Measurements from ENCODE around the gene SPAG16. TPM values are rescaled to one million over a fixed set of nuclear protein-coding genes. Genes with fewer than 3 reads are reported as not detected.

SPAG16 gene
- total RNA-seq, 4 donors from 2014 or later, result 1.2 to 30.8 (median 16.2) TPM

GRCh38 chr2:213733893-213734292, 449.6 kb downstream of the SPAG16 start:
- no peaks in the 10 kb centered on the region for H3K4me1 ChIP-seq
- in situ Hi-C loops (cut with MboI; ENCODE audit: low pct_ligation_motif_present in 1 of 4, low pct_unique_long_range_greater_than_20kb in 1 of 4, low sequenced_read_pairs in 3 of 4), result no loop called here
- no peak for DNase-seq
- no peaks in the 10 kb centered on the region for H3K27me3 ChIP-seq
- intact Hi-C loops (cut with DNase I; ENCODE audit: low total_unique reads), result no loop called here
- 59 to 84% methylated on average over 3 of the region's 3 CpGs for WGBS, 2 donors (ENCODE audit: low coverage in 1 of 2)
- H3K4me3 ChIP-seq, result no peak overlapping the region
- no peak overlapping the region for H3K27ac ChIP-seq
- H3K9me3 ChIP-seq, result no peaks in the 10 kb centered on the region
- no peaks in the 10 kb centered on the region for H3K36me3 ChIP-seq
- no peak for TF ChIP-seq CTCF (IDR thresholded peaks at IDR 0.05)
- no peak for TF ChIP-seq POLR2A (IDR thresholded peaks at IDR 0.05)
- TF ChIP-seq EP300 (IDR thresholded peaks at IDR 0.05; ENCODE audit: low read depth), result no peak
- TF ChIP-seq POLR2AphosphoS5 (IDR thresholded peaks at IDR 0.05), result no peak

DNA sequence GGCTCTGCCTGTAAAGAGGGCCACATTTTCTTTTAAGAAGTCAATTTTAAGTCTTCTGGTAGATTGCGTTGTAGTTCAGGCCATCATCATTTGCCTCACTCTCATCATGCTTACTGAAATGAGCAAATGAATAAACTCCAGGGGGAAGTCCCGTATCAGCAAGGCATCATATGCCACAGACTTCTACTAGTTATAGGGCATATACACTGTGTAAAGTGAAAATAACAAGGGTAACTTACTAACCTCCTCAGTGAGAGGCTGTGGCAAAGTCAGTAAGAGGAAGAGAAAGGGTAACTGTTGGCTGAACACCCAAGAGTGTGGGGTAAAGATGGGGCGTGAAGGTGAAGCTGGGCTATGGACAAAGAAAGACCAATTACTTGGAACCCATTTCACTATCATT, 456.2 kb downstream of the SPAG16 start:
- intact Hi-C loops (cut with DNase I; ENCODE audit: low total_unique reads) (no loop called here), in situ Hi-C loops (cut with MboI; ENCODE audit: low pct_ligation_motif_present in 1 of 4, low pct_unique_long_range_greater_than_20kb in 1 of 4, low sequenced_read_pairs in 3 of 4) (no loop called here)
- no peak for TF ChIP-seq POLR2AphosphoS5 (IDR thresholded peaks at IDR 0.05)
- no peak for TF ChIP-seq POLR2A (IDR thresholded peaks at IDR 0.05)
- TF ChIP-seq CTCF (IDR thresholded peaks at IDR 0.05), result no peak
- TF ChIP-seq EP300 (IDR thresholded peaks at IDR 0.05; ENCODE audit: low read depth), result no peak
- Histone ChIP-seq H3K27me3 (no peaks in the 10 kb centered on the region), H3K4me1 (no peaks in the 10 kb centered on the region), H3K9me3 (no peaks in the 10 kb centered on the region), H3K36me3 (no peaks in the 10 kb centered on the region), H3K4me3 (no peak overlapping the region), H3K27ac (no peak overlapping the region)
- WGBS, 2 donors (ENCODE audit: low coverage in 1 of 2), result 73 to 77% methylated on average over 2 to 3 of the region's 3 CpGs
- DNase-seq, result no peak

GRCh38 chr2:213751446-213751845, 467.2 kb downstream of the SPAG16 start:
- H3K27me3 ChIP-seq, result no peaks in the 10 kb centered on the region
- no peak overlapping the region for H3K4me3 ChIP-seq
- H3K4me1 ChIP-seq, result no peaks in the 10 kb centered on the region
- H3K36me3 ChIP-seq, result no peaks in the 10 kb centered on the region
- intact Hi-C loops (cut with DNase I; ENCODE audit: low total_unique reads) (no loop called here), in situ Hi-C loops (cut with MboI; ENCODE audit: low pct_ligation_motif_present in 1 of 4, low pct_unique_long_range_greater_than_20kb in 1 of 4, low sequenced_read_pairs in 3 of 4) (no loop called here)
- no peak overlapping the region for H3K27ac ChIP-seq
- DNase-seq, result no peak
- TF ChIP-seq POLR2AphosphoS5 (IDR thresholded peaks at IDR 0.05), result no peak
- no peak for TF ChIP-seq EP300 (IDR thresholded peaks at IDR 0.05; ENCODE audit: low read depth)
- TF ChIP-seq POLR2A (IDR thresholded peaks at IDR 0.05), result no peak
- no peak for TF ChIP-seq CTCF (IDR thresholded peaks at IDR 0.05)
- no peaks in the 10 kb centered on the region for H3K9me3 ChIP-seq
- 38 to 50% methylated on average over 5 to 6 of the region's 6 CpGs for WGBS, 2 donors (ENCODE audit: low coverage in 1 of 2)

DNA sequence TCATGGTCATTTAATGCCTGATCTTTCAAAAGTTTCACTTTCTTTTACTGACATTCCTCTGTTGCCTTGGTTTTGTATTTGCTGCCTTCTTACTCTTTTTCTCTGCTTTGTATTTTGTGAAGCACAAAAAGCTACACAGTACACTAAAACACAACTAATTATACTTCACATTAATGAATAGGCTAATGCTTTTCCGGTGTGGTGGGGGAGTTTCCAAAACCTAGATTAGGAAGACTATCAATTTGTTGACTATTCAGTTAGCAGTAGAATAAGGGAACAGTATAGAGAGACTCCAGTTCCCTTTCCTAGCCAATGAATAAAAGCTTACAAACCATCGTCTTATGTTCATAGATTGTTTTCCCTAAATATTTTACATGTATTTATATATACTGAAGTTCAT, 468.3 kb downstream of the SPAG16 start:
- H3K27me3 ChIP-seq, result no peaks in the 10 kb centered on the region
- TF ChIP-seq POLR2A (IDR thresholded peaks at IDR 0.05), result no peak
- H3K4me1 ChIP-seq, result no peaks in the 10 kb centered on the region
- H3K27ac ChIP-seq, result no peak overlapping the region
- H3K4me3 ChIP-seq, result no peak overlapping the region
- WGBS, 2 donors (ENCODE audit: low coverage in 1 of 2), result 76 to 82% methylated on average over 2 of the region's 2 CpGs
- no peak for DNase-seq
- intact Hi-C loops (cut with DNase I; ENCODE audit: low total_unique reads) (no loop called here), in situ Hi-C loops (cut with MboI; ENCODE audit: low pct_ligation_motif_present in 1 of 4, low pct_unique_long_range_greater_than_20kb in 1 of 4, low sequenced_read_pairs in 3 of 4) (no loop called here)
- no peaks in the 10 kb centered on the region for H3K9me3 ChIP-seq
- H3K36me3 ChIP-seq, result no peaks in the 10 kb centered on the region

- intact Hi-C loops (cut with DNase I; ENCODE audit: low total_unique reads), result no loop called here
Measured at GRCh38 chr2:213757525-213757924, 473.3 kb downstream of the SPAG16 start.

More at GRCh38 chr2:213757525-213757924, 473.3 kb downstream of the SPAG16 start:
- no peak for TF ChIP-seq EP300 (IDR thresholded peaks at IDR 0.05; ENCODE audit: low read depth)
- TF ChIP-seq CTCF (IDR thresholded peaks at IDR 0.05), result no peak
- TF ChIP-seq POLR2A (IDR thresholded peaks at IDR 0.05), result no peak
- TF ChIP-seq POLR2AphosphoS5 (IDR thresholded peaks at IDR 0.05), result no peak
- Histone ChIP-seq H3K27ac (no peak overlapping the region), H3K9me3 (no peaks in the 10 kb centered on the region), H3K4me1 (no peaks in the 10 kb centered on the region), H3K36me3 (no peaks in the 10 kb centered on the region), H3K27me3 (no peaks in the 10 kb centered on the region), H3K4me3 (no peak overlapping the region)
- in situ Hi-C loops (cut with MboI; ENCODE audit: low pct_ligation_motif_present in 1 of 4, low pct_unique_long_range_greater_than_20kb in 1 of 4, low sequenced_read_pairs in 3 of 4), result no loop called here
- WGBS, 2 donors (ENCODE audit: low coverage in 1 of 2), result 83% methylated on average over 3 of the region's 3 CpGs; no CpG with 5 or more reads in 1 of the 2 donors
- DNase-seq, result no peak

Data from transverse colon (tissue), 4 donors.